ENCODE results near the gene ZMPSTE24.
A peak's percentile ranks its signal among the peaks of the same experiment; 100 is the strongest.

DNA sequence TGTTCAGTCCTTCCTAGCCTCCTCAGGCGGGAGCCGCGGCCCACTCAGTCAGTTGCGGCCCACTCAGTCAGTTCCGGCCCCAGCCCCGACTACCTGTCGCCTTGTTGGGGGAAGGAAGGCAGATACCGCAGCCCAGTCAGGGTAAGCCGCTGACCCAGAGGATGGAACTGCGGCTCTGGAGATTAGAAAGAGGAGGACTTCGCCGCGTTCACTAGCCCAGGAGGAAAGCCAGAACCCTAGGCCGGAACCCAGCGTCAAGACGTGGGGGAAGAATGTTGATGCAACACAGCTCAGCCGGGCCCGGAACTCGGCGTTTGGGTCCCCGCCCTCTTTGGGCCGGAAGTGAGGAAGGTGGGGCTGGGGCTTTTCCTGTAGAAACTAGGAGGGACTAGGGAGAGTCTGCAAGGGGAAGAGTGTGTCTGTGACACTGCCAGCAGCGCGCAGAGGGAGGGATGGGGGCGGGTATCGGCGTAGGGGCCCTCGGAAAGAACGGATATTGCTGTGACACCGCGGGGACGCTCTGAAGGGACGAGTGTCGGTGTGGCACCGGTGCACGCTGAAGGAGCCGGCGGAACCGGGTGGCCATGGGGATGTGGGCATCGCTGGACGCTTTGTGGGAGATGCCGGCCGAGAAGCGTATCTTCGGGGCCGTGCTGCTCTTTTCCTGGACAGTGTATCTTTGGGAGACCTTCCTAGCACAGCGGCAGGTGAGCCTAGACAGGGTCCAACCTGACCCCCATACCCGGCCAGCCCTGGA, at the start of gene ZMPSTE24:
- peak; percentile 48 for TF ChIP-seq POLR2A (IDR thresholded peaks at IDR 0.05)
- TF ChIP-seq, protein P1, sequence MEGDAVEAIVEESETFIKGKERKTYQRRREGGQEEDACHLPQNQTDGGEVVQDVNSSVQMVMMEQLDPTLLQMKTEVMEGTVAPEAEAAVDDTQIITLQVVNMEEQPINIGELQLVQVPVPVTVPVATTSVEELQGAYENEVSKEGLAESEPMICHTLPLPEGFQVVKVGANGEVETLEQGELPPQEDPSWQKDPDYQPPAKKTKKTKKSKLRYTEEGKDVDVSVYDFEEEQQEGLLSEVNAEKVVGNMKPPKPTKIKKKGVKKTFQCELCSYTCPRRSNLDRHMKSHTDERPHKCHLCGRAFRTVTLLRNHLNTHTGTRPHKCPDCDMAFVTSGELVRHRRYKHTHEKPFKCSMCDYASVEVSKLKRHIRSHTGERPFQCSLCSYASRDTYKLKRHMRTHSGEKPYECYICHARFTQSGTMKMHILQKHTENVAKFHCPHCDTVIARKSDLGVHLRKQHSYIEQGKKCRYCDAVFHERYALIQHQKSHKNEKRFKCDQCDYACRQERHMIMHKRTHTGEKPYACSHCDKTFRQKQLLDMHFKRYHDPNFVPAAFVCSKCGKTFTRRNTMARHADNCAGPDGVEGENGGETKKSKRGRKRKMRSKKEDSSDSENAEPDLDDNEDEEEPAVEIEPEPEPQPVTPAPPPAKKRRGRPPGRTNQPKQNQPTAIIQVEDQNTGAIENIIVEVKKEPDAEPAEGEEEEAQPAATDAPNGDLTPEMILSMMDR (IDR thresholded peaks at IDR 0.05), result no peak
- no peak for TF ChIP-seq EP300 (IDR thresholded peaks at IDR 0.05)

Measured in ovary (tissue), 3 donors.